ENCODE data around the gene NFKBIL1.

NFKBIL1 gene

GRCh38 chr6:31510007-31510406 is 37.4 kb upstream of the NFKBIL1 start:
- TF ChIP-seq NFIC (IDR thresholded peaks at IDR 0.05) (no peak), EP300 (IDR thresholded peaks at IDR 0.05; ENCODE audit: borderline replicate concordance) (no peak), EGR1 (IDR thresholded peaks at IDR 0.05) (no peak), RAD21 (IDR thresholded peaks at IDR 0.05; ENCODE audit: low read depth) (no peak), YY1 (IDR thresholded peaks at IDR 0.05; ENCODE audit: low read depth) (no peak), TAF1 (IDR thresholded peaks at IDR 0.05; ENCODE audit: low read depth) (no peak), FOXM1 (IDR thresholded peaks at IDR 0.05; ENCODE audit: borderline replicate concordance, low read depth) (no peak), ZBTB7A (IDR thresholded peaks at IDR 0.05; ENCODE audit: low read depth) (no peak), CEBPB (IDR thresholded peaks at IDR 0.05) (no peak), CREB1 (IDR thresholded peaks at IDR 0.05; ENCODE audit: low read depth) (no peak), TCF12 (IDR thresholded peaks at IDR 0.05; ENCODE audit: low read depth) (no peak), REST (IDR thresholded peaks at IDR 0.05; ENCODE audit: low read depth) (no peak), TEAD4 (IDR thresholded peaks at IDR 0.05) (no peak)
- TF ChIP-seq, protein P1, sequence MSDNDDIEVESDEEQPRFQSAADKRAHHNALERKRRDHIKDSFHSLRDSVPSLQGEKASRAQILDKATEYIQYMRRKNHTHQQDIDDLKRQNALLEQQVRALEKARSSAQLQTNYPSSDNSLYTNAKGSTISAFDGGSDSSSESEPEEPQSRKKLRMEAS (IDR thresholded peaks at IDR 0.05) = no peak
- TF ChIP-seq, protein P2, sequence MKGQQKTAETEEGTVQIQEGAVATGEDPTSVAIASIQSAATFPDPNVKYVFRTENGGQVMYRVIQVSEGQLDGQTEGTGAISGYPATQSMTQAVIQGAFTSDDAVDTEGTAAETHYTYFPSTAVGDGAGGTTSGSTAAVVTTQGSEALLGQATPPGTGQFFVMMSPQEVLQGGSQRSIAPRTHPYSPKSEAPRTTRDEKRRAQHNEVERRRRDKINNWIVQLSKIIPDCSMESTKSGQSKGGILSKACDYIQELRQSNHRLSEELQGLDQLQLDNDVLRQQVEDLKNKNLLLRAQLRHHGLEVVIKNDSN (IDR thresholded peaks at IDR 0.05) = no peak

DNA sequence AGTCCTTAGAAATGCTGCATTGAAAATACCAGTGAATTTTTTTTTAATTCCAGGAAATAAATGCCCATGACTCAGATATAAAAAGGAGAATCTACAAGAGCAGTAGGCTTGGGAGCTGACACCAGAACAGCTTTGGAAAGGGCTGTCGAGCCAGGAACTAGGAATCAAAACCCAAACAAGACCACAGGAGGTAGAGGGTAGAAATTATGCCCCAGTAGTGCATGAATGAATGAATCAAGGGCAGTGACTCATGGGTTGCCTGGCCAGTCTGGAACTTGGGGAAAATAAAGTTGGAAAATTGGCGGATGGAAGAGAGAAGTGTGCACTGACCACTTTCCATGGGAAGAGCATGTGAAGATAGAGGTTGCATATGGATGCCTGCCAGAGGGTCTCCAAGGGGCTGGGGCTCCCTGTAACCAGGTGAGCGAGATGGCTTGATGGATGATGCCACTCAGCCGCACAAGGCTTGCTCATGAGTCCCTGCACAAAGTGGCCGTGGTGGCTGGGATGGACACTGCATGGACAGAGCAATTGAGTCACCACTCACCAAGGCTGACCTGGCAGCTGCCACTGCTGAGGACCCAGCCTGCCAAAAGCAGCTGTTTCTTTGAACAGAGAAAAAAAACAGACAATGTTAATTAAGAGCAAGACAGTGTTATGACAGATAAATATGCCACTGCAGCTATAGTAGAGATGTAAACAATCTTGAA is 33.8 kb upstream of the NFKBIL1 start:
- TF ChIP-seq EGR1 (IDR thresholded peaks at IDR 0.05) (no peak), CREB1 (IDR thresholded peaks at IDR 0.05; ENCODE audit: low read depth) (no peak), CEBPB (IDR thresholded peaks at IDR 0.05) (no peak), REST (IDR thresholded peaks at IDR 0.05; ENCODE audit: low read depth) (no peak), ZBTB7A (IDR thresholded peaks at IDR 0.05; ENCODE audit: low read depth) (no peak), EP300 (IDR thresholded peaks at IDR 0.05; ENCODE audit: borderline replicate concordance) (no peak), YY1 (IDR thresholded peaks at IDR 0.05; ENCODE audit: low read depth) (no peak), FOXM1 (IDR thresholded peaks at IDR 0.05; ENCODE audit: borderline replicate concordance, low read depth) (no peak), RAD21 (IDR thresholded peaks at IDR 0.05; ENCODE audit: low read depth) (no peak), TAF1 (IDR thresholded peaks at IDR 0.05; ENCODE audit: low read depth) (no peak), TCF12 (IDR thresholded peaks at IDR 0.05; ENCODE audit: low read depth) (no peak)
- TF ChIP-seq, protein P1 (IDR thresholded peaks at IDR 0.05) = no peak
- TF ChIP-seq, protein P2 (IDR thresholded peaks at IDR 0.05) = no peak

DNA sequence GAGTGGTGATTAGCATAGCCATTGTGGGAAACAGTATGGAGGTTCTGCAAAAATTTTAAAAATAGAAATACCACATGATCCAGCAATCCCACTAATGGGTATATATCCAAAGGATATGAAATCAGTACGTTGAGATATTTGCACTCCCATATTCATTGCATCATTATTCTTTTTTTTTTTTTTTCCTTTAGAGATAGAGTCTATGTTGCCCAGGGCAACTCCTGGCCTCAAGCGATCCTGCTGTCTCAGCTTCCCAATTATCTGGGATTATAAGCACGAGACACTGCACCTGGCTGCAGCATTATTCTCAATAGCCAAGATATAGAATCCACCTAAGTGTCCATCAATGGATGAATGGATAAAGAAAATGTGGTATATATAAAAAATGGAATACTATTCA is 25.6 kb upstream of the NFKBIL1 start:
- TF ChIP-seq TCF12 (IDR thresholded peaks at IDR 0.05; ENCODE audit: low read depth) (no peak), REST (IDR thresholded peaks at IDR 0.05; ENCODE audit: low read depth) (no peak), CREB1 (IDR thresholded peaks at IDR 0.05; ENCODE audit: low read depth) (no peak), EP300 (IDR thresholded peaks at IDR 0.05; ENCODE audit: borderline replicate concordance) (no peak), NFIC (IDR thresholded peaks at IDR 0.05) (no peak), FOXM1 (IDR thresholded peaks at IDR 0.05; ENCODE audit: borderline replicate concordance, low read depth) (no peak), TAF1 (IDR thresholded peaks at IDR 0.05; ENCODE audit: low read depth) (no peak), TEAD4 (IDR thresholded peaks at IDR 0.05) (no peak), CEBPB (IDR thresholded peaks at IDR 0.05) (no peak), EGR1 (IDR thresholded peaks at IDR 0.05) (no peak), YY1 (IDR thresholded peaks at IDR 0.05; ENCODE audit: low read depth) (no peak)

GRCh38 chr6:31525553-31525931 is 21.9 kb upstream of the NFKBIL1 start:
- TF ChIP-seq TEAD4 (IDR thresholded peaks at IDR 0.05) = no peak
- no peak for TF ChIP-seq REST (IDR thresholded peaks at IDR 0.05; ENCODE audit: low read depth)
- TF ChIP-seq, protein P2 (IDR thresholded peaks at IDR 0.05) = no peak
- no peak for TF ChIP-seq FOXM1 (IDR thresholded peaks at IDR 0.05; ENCODE audit: borderline replicate concordance, low read depth)
- TF ChIP-seq, protein P1 (IDR thresholded peaks at IDR 0.05) = no peak
- no peak for TF ChIP-seq TAF1 (IDR thresholded peaks at IDR 0.05; ENCODE audit: low read depth)
- no peak for TF ChIP-seq CEBPB (IDR thresholded peaks at IDR 0.05)
- TF ChIP-seq NFIC (IDR thresholded peaks at IDR 0.05) = no peak
- no peak for TF ChIP-seq EP300 (IDR thresholded peaks at IDR 0.05; ENCODE audit: borderline replicate concordance)
- TF ChIP-seq YY1 (IDR thresholded peaks at IDR 0.05; ENCODE audit: low read depth) = no peak
- TF ChIP-seq RAD21 (IDR thresholded peaks at IDR 0.05; ENCODE audit: low read depth) = no peak
- TF ChIP-seq CREB1 (IDR thresholded peaks at IDR 0.05; ENCODE audit: low read depth) = no peak
- no peak for TF ChIP-seq TCF12 (IDR thresholded peaks at IDR 0.05; ENCODE audit: low read depth)
- no peak for TF ChIP-seq EGR1 (IDR thresholded peaks at IDR 0.05)
- no peak for TF ChIP-seq ZBTB7A (IDR thresholded peaks at IDR 0.05; ENCODE audit: low read depth)
